NCI-H146 (cell line): ENCODE results near the gene DSCAM.

Source experiments
- DNase-seq: peaks from one replicate; lab custom pipeline; 2025; lab: John Stamatoyannopoulos, UW

DSCAM gene

GRCh38 chr21:40615505-40616376 is 231.2 kb downstream of the DSCAM start:
- DNase-seq = peak; percentile 27

- DNase-seq = peak; percentile 86
Observed at GRCh38 chr21:40613546-40614030, 233.4 kb downstream of the DSCAM start.

GRCh38 chr21:40610345-40610744 is 236.6 kb downstream of the DSCAM start:
- no peak for DNase-seq

- DNase-seq = no peak
Observed at GRCh38 chr21:40606341-40606740, 240.6 kb downstream of the DSCAM start.

GRCh38 chr21:40605094-40605493 is 241.9 kb downstream of the DSCAM start:
- DNase-seq = no peak

GRCh38 chr21:40603774-40604173 is 243.2 kb downstream of the DSCAM start:
- no peak for DNase-seq

GRCh38 chr21:40602080-40602479 is 244.9 kb downstream of the DSCAM start:
- no peak for DNase-seq

GRCh38 chr21:40595806-40596205 is 251.2 kb downstream of the DSCAM start:
- no peak for DNase-seq

- no peak for DNase-seq
Observed at GRCh38 chr21:40587736-40588346, 259.1 kb downstream of the DSCAM start.

GRCh38 chr21:40586575-40586974 is 260.4 kb downstream of the DSCAM start:
- DNase-seq = no peak

GRCh38 chr21:40577285-40578043 is 269.5 kb downstream of the DSCAM start:
- DNase-seq = no peak

GRCh38 chr21:40575976-40576375 is 271.0 kb downstream of the DSCAM start:
- DNase-seq = no peak

GRCh38 chr21:40569357-40569756 is 277.6 kb downstream of the DSCAM start:
- no peak for DNase-seq

GRCh38 chr21:40568807-40569206 is 278.2 kb downstream of the DSCAM start:
- DNase-seq = no peak

- no peak for DNase-seq
Observed at GRCh38 chr21:40567501-40567900, 279.5 kb downstream of the DSCAM start.

GRCh38 chr21:40566486-40566885 is 280.5 kb downstream of the DSCAM start:
- no peak for DNase-seq

GRCh38 chr21:40564318-40564717 is 282.6 kb downstream of the DSCAM start:
- no peak for DNase-seq

- no peak for DNase-seq
Observed at GRCh38 chr21:40563900-40564299, 283.1 kb downstream of the DSCAM start.

GRCh38 chr21:40562242-40563002 is 284.5 kb downstream of the DSCAM start:
- DNase-seq = no peak

- DNase-seq = no peak
Observed at GRCh38 chr21:40556442-40556968, 290.5 kb downstream of the DSCAM start.

GRCh38 chr21:40555021-40555528 is 291.9 kb downstream of the DSCAM start:
- no peak for DNase-seq
